BLaER1 treated with 17β-estradiol and CSF1 and Interleukin-3, amounts not matched to agents 10 nM and 100 nM (cell line): ENCODE measurements around the gene DDR1.
"Not testable (repeated sequence)": the region's sequence is repeated elsewhere in the genome, so short reads cannot be mapped to it uniquely, and the experiment has no call there.

ENCODE experiments used
- H3K27ac ChIP-seq, 11 experiments: shearing (Covaris generic); formaldehyde crosslinking; 2 replicates each; pipeline ENCODE4 v1.8.1; 2022
- H3K27me3 ChIP-seq, 11 experiments: shearing (Covaris generic); formaldehyde crosslinking; 2 replicates each; pipeline ENCODE4 v1.8.1; 2022
- H3K36me3 ChIP-seq, 11 experiments: shearing (Covaris generic); formaldehyde crosslinking; 2 replicates each; pipeline ENCODE4 v1.8.1; 2022
- H3K4me1 ChIP-seq, 10 experiments: shearing (Covaris generic); formaldehyde crosslinking; 2 replicates each; pipeline ENCODE4 v1.8.1; 2022
- H3K4me2 ChIP-seq, 11 experiments: shearing (Covaris generic); formaldehyde crosslinking; 2 replicates each; pipeline ENCODE4 v1.8.1; 2022
- H3K4me3 ChIP-seq, 10 experiments: shearing (Covaris generic); formaldehyde crosslinking; 2 replicates each; pipeline ENCODE4 v1.8.1; 2022
- H3K9ac ChIP-seq, 11 experiments: shearing (Covaris generic); formaldehyde crosslinking; 2 replicates each; pipeline ENCODE4 v1.8.1; 2022
- H3K9me3 ChIP-seq, 11 experiments: shearing (Covaris generic); formaldehyde crosslinking; replicated peaks in 1 of 11; 2 replicates each; pipeline ENCODE4 v1.8.1; 2022
- H4K20me1 ChIP-seq, 11 experiments: shearing (Covaris generic); formaldehyde crosslinking; 2 replicates each; pipeline ENCODE4 v1.8.1; 2022
- Cebpa-rat ChIP-seq, 11 experiments: shearing (Covaris generic); IDR thresholded peaks; 2 replicates each; pipeline ENCODE4 v1.8.1; 2022

DDR1 gene

DNA sequence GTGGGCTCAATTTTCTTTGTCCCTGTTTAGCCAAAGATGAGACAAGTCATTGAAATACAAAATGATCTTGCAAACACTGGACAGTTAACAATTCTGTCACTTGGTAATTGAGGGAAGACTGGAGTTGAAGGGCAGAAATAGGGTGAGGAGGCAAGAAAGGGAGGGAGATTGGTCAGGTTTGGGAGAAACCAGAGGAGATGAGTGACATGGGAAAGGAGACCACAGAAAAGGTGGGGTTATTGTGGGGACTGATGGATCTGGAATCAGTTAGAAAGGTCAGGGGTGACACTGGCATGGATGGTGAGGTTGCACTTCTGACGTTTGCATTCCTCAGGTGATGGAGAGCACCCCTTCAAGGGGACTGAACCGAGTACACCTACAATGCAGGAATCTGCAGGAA, 24.4 kb downstream of the DDR1 start:
- Histone ChIP-seq H3K27me3 (no peaks in the 10 kb centered on the region), H3K4me2 (peak overlapping the region; percentile 83 to 97 (median 91)), H3K4me1 (peaks cover 19 to 29% (median 21%) of the 10 kb centered on the region in 10 experiments), H3K36me3 (peaks cover 28 to 46% (median 38%) of the 10 kb centered on the region in 11 experiments), H3K4me3 (peak overlapping the region; percentile 80 to 96 (median 88)), H4K20me1 (peaks cover 0 to 6% (median 0%) of the 10 kb centered on the region in 11 experiments; a peak in 3 of 22 replicates), H3K27ac (peak overlapping the region in 10 of 11 experiments; percentile 48 to 76 (median 62); a peak in 18 of 22 replicates), H3K9me3 (no peaks in the 10 kb centered on the region), H3K9ac (peak overlapping the region; percentile 77 to 90 (median 84))
- TF ChIP-seq Cebpa-rat (IDR thresholded peaks at IDR 0.05), result no peak

GRCh38 chr6:30910473-30910872, 26.2 kb downstream of the DDR1 start:
- peaks cover 30 to 41% (median 34%) of the 10 kb centered on the region in 10 experiments for H3K4me1 ChIP-seq
- H3K27ac ChIP-seq, H3K27me3 ChIP-seq, H3K4me3 ChIP-seq, H3K9me3 ChIP-seq, H3K4me2 ChIP-seq, H4K20me1 ChIP-seq: not testable (repeated sequence)
- H3K9ac ChIP-seq, result peak overlapping the region in 5 of 11 experiments; percentile 0 to 83 (median 27); a peak in 6 of 22 replicates
- H3K36me3 ChIP-seq, result peaks cover 28 to 46% (median 38%) of the 10 kb centered on the region in 11 experiments

GRCh38 chr6:30912746-30913520, 28.6 kb downstream of the DDR1 start:
- peak overlapping the region in 5 of 11 experiments; percentile 81 to 92 (median 89); a peak in 8 of 22 replicates for H3K9ac ChIP-seq
- peaks cover 48 to 66% (median 59%) of the 10 kb centered on the region in 11 experiments for H3K36me3 ChIP-seq
- TF ChIP-seq Cebpa-rat (IDR thresholded peaks at IDR 0.05), result no peak
- peak overlapping the region in 6 of 11 experiments; percentile 85 to 93 (median 91); a peak in 12 of 22 replicates for H3K4me2 ChIP-seq
- no peaks in the 10 kb centered on the region for H3K9me3 ChIP-seq
- H3K27ac ChIP-seq, result no peak overlapping the region
- no peaks in the 10 kb centered on the region for H3K27me3 ChIP-seq
- no peak overlapping the region for H3K4me3 ChIP-seq
- H4K20me1 ChIP-seq, result peaks cover 0 to 6% (median 0%) of the 10 kb centered on the region in 11 experiments; a peak in 4 of 22 replicates
- H3K4me1 ChIP-seq, result peaks cover 26 to 41% (median 33%) of the 10 kb centered on the region in 10 experiments

DNA sequence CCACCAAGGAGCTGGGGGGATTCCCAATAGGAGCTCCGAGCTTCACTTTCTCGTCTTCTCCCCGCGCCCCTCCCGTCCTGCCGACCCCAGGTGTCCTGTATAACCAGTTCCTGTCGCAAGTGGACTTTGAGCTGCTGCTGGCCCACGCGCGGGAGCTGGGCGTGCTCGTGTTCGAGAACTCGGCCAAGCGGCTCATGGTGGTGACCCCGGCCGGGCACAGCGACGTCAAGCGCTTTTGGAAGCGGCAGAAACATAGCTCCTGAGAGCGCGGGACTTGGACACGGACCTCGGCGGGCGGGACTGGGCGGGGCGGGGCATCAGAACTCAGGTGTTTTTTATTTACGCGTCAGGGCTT, 29.4 kb downstream of the DDR1 start:
- H3K9ac ChIP-seq, result peak overlapping the region; percentile 81 to 92 (median 88); a peak in 19 of 22 replicates
- no peaks in the 10 kb centered on the region for H3K9me3 ChIP-seq
- peaks cover 0 to 5% (median 0%) of the 10 kb centered on the region in 11 experiments; a peak in 4 of 22 replicates for H4K20me1 ChIP-seq
- no peaks in the 10 kb centered on the region for H3K27me3 ChIP-seq
- peak overlapping the region; percentile 63 to 80 (median 68) for H3K4me3 ChIP-seq
- peaks cover 54 to 74% (median 67%) of the 10 kb centered on the region in 11 experiments for H3K36me3 ChIP-seq
- peak overlapping the region; percentile 85 to 99 (median 92) for H3K4me2 ChIP-seq
- peaks cover 24 to 39% (median 31%) of the 10 kb centered on the region in 10 experiments for H3K4me1 ChIP-seq
- no peak for TF ChIP-seq Cebpa-rat (IDR thresholded peaks at IDR 0.05)
- H3K27ac ChIP-seq, result peak overlapping the region in 7 of 11 experiments; percentile 80 to 91 (median 88); a peak in 10 of 22 replicates

- H3K36me3 ChIP-seq, result peaks cover 60 to 79% (median 72%) of the 10 kb centered on the region in 11 experiments
Observed at GRCh38 chr6:30914076-30914853, 29.9 kb downstream of the DDR1 start, which contains the start of gene VARS2. VARS2 (plus strand) TSS chr6:30914238; CDS start chr6:30914837, 599 bp downstream.

GRCh38 chr6:30914854-30915590, 30.7 kb downstream of the DDR1 start:
- H3K9me3 ChIP-seq, result no peaks in the 10 kb centered on the region
- H3K4me1 ChIP-seq, result peaks cover 17 to 26% (median 22%) of the 10 kb centered on the region in 10 experiments
- H3K36me3 ChIP-seq, result peaks cover 64 to 79% (median 72%) of the 10 kb centered on the region in 11 experiments
- peak overlapping the region; percentile 85 to 99 (median 92) for H3K4me2 ChIP-seq
- no peak for TF ChIP-seq Cebpa-rat (IDR thresholded peaks at IDR 0.05)
- peak overlapping the region; percentile 72 to 91 (median 88); a peak in 21 of 22 replicates for H3K27ac ChIP-seq
- peak overlapping the region; percentile 63 to 80 (median 68) for H3K4me3 ChIP-seq
- H3K9ac ChIP-seq, result peak overlapping the region; percentile 81 to 92 (median 88)
- peaks cover 0 to 6% (median 0%) of the 10 kb centered on the region in 11 experiments; a peak in 3 of 22 replicates for H4K20me1 ChIP-seq
- no peaks in the 10 kb centered on the region for H3K27me3 ChIP-seq

More at GRCh38 chr6:30914076-30914853, 29.9 kb downstream of the DDR1 start, which contains the start of gene VARS2:
- Histone ChIP-seq H3K9ac (peak within 1 kb of the TSS; percentile 81 to 92 (median 88)), H3K27me3 (no peaks in the 10 kb centered on the region), H3K9me3 (no peaks in the 10 kb centered on the region), H3K4me1 (peaks cover 18 to 34% (median 26%) of the 10 kb centered on the region in 10 experiments), H3K4me2 (peak within 1 kb of the TSS; percentile 85 to 99 (median 92)), H3K4me3 (peak within 1 kb of the TSS; percentile 63 to 80 (median 68)), H3K27ac (peak within 1 kb of the TSS; percentile 72 to 91 (median 88)), H4K20me1 (peaks cover 0 to 3% (median 0%) of the 10 kb centered on the region in 11 experiments; a peak in 3 of 22 replicates)
- no peak for TF ChIP-seq Cebpa-rat (IDR thresholded peaks at IDR 0.05)

DNA sequence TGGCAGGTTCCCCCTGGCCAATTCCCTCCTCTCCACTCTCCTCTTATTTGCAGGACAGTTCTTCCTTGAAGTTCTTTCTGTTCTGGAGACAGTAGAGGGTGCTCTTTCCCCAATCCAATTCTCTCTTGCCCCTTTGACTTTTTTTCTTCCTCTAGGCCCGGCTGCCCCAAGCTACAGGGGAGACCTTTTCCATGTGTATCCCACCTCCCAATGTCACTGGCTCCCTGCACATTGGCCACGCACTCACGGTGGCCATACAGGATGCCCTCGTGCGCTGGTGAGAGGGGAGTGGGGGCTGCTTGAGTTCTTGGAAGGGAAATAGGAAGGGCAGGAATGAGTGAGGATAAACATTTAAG, 31.2 kb downstream of the DDR1 start:
- Histone ChIP-seq H3K27ac (peak overlapping the region in 4 of 11 experiments; percentile 85 to 91 (median 88); a peak in 5 of 22 replicates), H3K27me3 (no peaks in the 10 kb centered on the region), H4K20me1 (peaks cover 0 to 9% (median 0%) of the 10 kb centered on the region in 11 experiments; a peak in 3 of 22 replicates), H3K9ac (peak overlapping the region; percentile 47 to 92 (median 88); a peak in 17 of 22 replicates), H3K36me3 (peaks cover 64 to 79% (median 72%) of the 10 kb centered on the region in 11 experiments), H3K9me3 (no peaks in the 10 kb centered on the region), H3K4me3 (peak overlapping the region in 4 of 10 experiments; percentile 68 to 80 (median 73); a peak in 3 of 20 replicates), H3K4me1 (peaks cover 17 to 26% (median 22%) of the 10 kb centered on the region in 10 experiments), H3K4me2 (peak overlapping the region; percentile 85 to 99 (median 92))
- TF ChIP-seq Cebpa-rat (IDR thresholded peaks at IDR 0.05), result no peak

DNA sequence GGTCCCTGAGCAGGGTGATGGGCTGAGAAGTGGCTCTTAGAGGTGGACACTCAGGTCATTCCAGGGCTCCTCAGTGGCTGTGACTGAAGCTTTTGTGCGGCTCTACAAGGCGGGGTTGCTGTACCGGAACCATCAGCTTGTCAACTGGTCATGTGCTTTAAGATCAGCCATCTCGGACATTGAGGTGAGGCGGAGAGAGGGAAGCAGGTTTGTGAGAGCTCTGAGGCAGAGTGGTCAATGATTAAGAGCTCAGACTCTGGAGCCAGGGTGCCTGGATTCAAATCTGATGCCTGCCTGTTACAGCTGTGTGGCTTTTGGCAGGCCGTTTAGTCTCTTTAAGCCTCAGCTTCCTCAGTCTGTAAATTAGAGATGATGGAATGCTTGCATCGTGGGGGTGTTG, 32.7 kb downstream of the DDR1 start:
- H3K9ac ChIP-seq, result peak overlapping the region in 10 of 11 experiments; percentile 8 to 91 (median 44); a peak in 14 of 22 replicates
- H3K4me1 ChIP-seq, result peaks cover 17 to 26% (median 22%) of the 10 kb centered on the region in 10 experiments
- H3K4me2 ChIP-seq, result no peak overlapping the region
- H3K9me3 ChIP-seq, result no peaks in the 10 kb centered on the region
- TF ChIP-seq Cebpa-rat (IDR thresholded peaks at IDR 0.05), result no peak
- no peak overlapping the region for H3K27ac ChIP-seq
- H3K4me3 ChIP-seq, result no peak overlapping the region
- H3K36me3 ChIP-seq, result peaks cover 62 to 79% (median 74%) of the 10 kb centered on the region in 11 experiments
- H3K27me3 ChIP-seq, result no peaks in the 10 kb centered on the region
- H4K20me1 ChIP-seq, result peaks cover 0 to 13% (median 0%) of the 10 kb centered on the region in 11 experiments; a peak in 3 of 22 replicates
